BLaER1 (cell line): ENCODE results near the gene ADARB1.

Source experiments
- H3K27ac ChIP-seq: shearing (Covaris generic); formaldehyde crosslinking; 2 replicates; pipeline ENCODE4 v1.8.1; 2022
- H3K27me3 ChIP-seq: shearing (Covaris generic); formaldehyde crosslinking; 2 replicates; pipeline ENCODE4 v1.8.1; 2022
- H3K36me3 ChIP-seq: shearing (Covaris generic); formaldehyde crosslinking; 2 replicates; pipeline ENCODE4 v1.8.1; 2022
- H3K4me1 ChIP-seq: shearing (Covaris generic); formaldehyde crosslinking; 2 replicates; pipeline ENCODE4 v1.8.1; 2022
- H3K4me2 ChIP-seq: shearing (Covaris generic); formaldehyde crosslinking; 2 replicates; pipeline ENCODE4 v1.8.1; 2022
- H3K4me3 ChIP-seq: shearing (Covaris generic); formaldehyde crosslinking; 2 replicates; pipeline ENCODE4 v1.8.1; 2022
- H3K9ac ChIP-seq: shearing (Covaris generic); formaldehyde crosslinking; 2 replicates; pipeline ENCODE4 v1.8.1; 2022
- H3K9me3 ChIP-seq: shearing (Covaris generic); formaldehyde crosslinking; 2 replicates; pipeline ENCODE4 v1.8.1; 2022
- H4K20me1 ChIP-seq: shearing (Covaris generic); formaldehyde crosslinking; 2 replicates; pipeline ENCODE4 v1.8.1; 2022
- Cebpa-rat ChIP-seq: shearing (Covaris generic); IDR thresholded peaks from 2 replicates; pipeline ENCODE4 v1.8.1; 2022

ADARB1 gene

DNA sequence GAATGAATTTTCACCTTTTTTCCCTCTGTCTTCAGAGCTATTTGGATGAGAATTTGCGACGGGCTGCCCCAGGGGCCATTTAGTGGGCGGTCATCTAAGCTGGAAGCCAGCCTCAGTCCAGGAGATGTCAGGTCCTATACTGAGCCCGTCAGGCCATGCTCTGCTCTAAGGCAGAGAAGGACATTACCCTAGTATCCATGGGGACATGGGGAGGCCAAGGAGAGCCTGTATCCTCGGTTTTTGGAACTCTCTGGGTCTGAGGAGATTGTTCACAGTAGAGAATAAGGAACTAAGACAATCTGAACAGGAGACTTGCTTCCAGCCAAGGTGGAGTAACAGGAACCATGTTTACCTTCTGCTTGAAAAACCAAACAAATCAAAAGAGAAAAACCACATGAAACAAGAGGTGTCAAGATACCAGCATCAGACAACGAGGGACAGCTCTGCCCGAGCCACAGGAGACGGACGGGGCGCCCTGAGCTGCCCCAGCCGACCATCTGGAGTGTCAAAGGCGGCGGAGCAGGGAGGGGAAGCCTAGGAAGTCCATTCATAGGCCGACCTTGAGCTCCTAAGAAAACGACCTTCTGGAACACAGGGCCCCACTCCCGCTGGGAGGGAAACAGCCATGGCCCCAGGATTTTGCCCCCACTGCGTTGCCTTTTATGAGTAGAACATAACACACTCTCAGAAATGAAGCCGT, 20.0 kb upstream of the ADARB1 start:
- H3K9ac ChIP-seq = no peak overlapping the region
- no peaks in the 10 kb centered on the region for H4K20me1 ChIP-seq
- H3K4me2 ChIP-seq = peak overlapping the region; percentile 79
- H3K4me3 ChIP-seq = no peak overlapping the region
- peaks cover 39% of the 10 kb centered on the region for H3K4me1 ChIP-seq
- H3K27ac ChIP-seq = no peak overlapping the region
- no peak for TF ChIP-seq Cebpa-rat
- no peaks in the 10 kb centered on the region for H3K9me3 ChIP-seq
- no peaks in the 10 kb centered on the region for H3K27me3 ChIP-seq
- no peaks in the 10 kb centered on the region for H3K36me3 ChIP-seq

DNA sequence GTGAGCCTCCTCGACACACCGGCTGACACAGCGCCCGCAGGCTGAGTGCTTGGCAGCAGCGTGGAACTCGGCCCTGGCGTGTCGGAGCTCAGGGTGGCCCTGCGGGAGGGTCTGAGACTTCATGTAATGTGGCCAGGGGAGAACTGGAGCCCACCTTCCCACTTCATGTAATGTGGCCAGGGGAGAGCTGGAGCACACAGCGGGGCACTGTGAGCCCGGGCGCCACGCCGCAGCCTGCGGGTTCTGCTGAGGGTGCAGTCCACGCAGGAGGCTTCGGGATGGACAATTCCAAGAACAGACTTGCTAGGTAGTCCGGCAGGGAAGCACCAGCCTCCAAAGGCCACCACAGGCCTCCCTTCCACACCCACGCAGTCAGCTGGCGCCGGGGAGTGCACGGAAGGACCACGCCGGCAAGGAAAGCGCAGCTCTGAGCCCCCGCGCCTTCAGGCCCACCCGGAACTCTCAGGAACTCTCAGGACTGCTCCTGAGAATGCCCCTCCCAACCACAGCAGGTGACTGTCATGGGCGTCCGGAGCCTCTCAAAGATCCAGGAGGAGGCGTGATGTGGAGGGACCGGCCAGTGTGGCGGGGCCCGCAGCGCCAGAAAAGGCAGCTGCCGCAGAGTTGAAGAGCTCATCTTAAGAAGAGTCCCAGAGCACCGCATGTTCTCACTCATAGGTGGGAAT, 19.3 kb upstream of the ADARB1 start:
- Histone ChIP-seq H3K4me3 (no peak overlapping the region), H3K27me3 (no peaks in the 10 kb centered on the region), H3K36me3 (no peaks in the 10 kb centered on the region), H3K9ac (no peak overlapping the region), H3K27ac (no peak overlapping the region), H4K20me1 (no peaks in the 10 kb centered on the region), H3K4me2 (peak overlapping the region; percentile 79), H3K9me3 (no peaks in the 10 kb centered on the region), H3K4me1 (peaks cover 39% of the 10 kb centered on the region)
- no peak for TF ChIP-seq Cebpa-rat

DNA sequence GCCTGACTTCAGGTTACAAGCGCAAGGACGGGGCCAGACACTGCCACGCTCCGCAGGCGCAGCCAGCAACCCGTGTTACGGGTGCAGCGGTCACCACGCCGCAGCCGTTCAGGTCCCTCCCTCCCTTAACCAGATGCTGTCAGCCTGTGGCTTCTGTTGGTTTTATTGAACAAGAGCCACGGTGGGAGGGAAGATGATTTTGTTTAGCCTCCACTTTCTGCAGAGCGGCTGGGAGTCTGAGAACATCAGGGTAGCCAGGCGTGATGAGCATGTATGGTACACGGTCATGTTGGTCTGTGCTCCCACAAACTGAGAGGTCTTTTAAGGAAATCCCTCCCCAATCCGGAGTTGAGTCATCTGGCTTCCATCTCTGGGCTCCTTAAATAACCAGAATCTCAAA, 18.5 kb upstream of the ADARB1 start:
- peaks cover 39% of the 10 kb centered on the region for H3K4me1 ChIP-seq

DNA sequence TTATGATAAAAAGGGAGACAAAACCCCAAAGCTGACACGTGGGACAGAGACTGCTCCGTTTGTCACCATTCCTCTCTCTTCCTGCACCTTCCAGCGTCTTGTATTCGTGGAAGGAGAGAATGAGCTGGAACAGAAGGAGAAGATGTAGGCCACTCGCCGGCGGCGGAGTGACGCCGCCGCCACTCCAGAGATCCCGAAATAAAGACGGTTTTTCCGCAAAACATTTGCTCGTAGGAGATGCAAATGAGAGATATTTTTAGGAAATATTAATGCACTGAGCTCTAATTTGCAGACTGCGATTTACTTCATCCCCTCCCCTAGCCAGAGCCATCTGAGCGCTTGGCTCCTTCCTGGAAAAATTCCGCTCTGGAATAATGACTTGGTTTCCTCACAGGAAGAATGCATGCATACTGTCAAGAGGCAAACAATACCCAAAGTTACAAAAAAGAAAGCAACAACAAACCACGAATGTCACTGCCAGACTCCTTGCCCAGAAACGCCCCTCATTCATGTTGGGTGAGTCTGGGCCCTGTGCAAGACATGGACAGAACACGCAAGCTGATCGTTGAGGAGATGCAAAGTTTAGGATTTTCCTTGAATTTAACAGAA, 18.0 kb upstream of the ADARB1 start:
- H4K20me1 ChIP-seq = no peaks in the 10 kb centered on the region
- no peaks in the 10 kb centered on the region for H3K36me3 ChIP-seq
- H3K9ac ChIP-seq = no peak overlapping the region; the same call in none of the 2 replicates
- no peak for TF ChIP-seq Cebpa-rat
- peak overlapping the region; percentile 28; the same call in 1 of the 2 replicates for H3K27ac ChIP-seq
- H3K4me2 ChIP-seq = peak overlapping the region; percentile 79
- H3K9me3 ChIP-seq = no peaks in the 10 kb centered on the region
- H3K27me3 ChIP-seq = no peaks in the 10 kb centered on the region
- peaks cover 39% of the 10 kb centered on the region for H3K4me1 ChIP-seq
- H3K4me3 ChIP-seq = no peak overlapping the region

More for the DNA sequence above, 18.5 kb upstream of the ADARB1 start:
- peak overlapping the region; percentile 28; the same call in 1 of the 2 replicates for H3K27ac ChIP-seq
- no peaks in the 10 kb centered on the region for H3K27me3 ChIP-seq
- H3K4me2 ChIP-seq = peak overlapping the region; percentile 79
- TF ChIP-seq Cebpa-rat = no peak
- H3K36me3 ChIP-seq = no peaks in the 10 kb centered on the region
- no peaks in the 10 kb centered on the region for H4K20me1 ChIP-seq
- no peak overlapping the region for H3K4me3 ChIP-seq
- H3K9me3 ChIP-seq = no peaks in the 10 kb centered on the region
- no peak overlapping the region; the same call in 1 of the 2 replicates for H3K9ac ChIP-seq

DNA sequence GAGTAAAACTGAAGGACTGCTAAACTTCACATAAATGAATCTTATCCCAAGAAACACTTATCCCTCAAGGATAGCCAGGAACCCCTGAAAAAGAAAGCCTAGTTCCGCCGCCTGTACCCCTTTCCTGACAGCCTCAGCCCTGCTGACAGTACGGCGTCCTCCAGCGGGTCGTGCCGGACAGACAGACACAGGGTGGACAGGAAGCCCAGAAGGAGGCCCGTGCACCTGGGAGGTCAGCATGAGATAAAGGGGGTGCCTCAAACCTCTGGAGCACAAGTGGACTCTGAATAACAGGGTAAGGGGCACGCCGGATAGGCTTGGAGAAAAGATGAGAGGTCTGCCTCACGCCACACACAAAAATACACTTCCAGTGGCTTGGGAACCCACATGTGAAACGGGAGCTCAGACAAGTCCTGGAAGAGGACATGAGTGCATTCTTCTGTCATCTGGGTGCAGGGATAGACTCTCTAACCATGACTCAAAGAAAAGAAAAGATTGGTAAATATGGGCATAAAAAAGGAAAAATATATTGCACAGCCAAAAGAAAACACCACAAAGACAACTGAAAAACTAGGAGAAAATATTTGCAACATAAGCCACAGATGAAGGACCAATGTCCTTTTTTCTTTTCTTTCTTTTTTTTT, 17.3 kb upstream of the ADARB1 start:
- Histone ChIP-seq H3K4me1 (peaks cover 33% of the 10 kb centered on the region), H3K4me3 (no peak overlapping the region), H3K27me3 (no peaks in the 10 kb centered on the region), H3K9ac (no peak overlapping the region; the same call in 1 of the 2 replicates), H3K9me3 (no peaks in the 10 kb centered on the region), H3K36me3 (no peaks in the 10 kb centered on the region), H4K20me1 (no peaks in the 10 kb centered on the region), H3K4me2 (peak overlapping the region; percentile 79), H3K27ac (no peak overlapping the region)
- TF ChIP-seq Cebpa-rat = no peak

DNA sequence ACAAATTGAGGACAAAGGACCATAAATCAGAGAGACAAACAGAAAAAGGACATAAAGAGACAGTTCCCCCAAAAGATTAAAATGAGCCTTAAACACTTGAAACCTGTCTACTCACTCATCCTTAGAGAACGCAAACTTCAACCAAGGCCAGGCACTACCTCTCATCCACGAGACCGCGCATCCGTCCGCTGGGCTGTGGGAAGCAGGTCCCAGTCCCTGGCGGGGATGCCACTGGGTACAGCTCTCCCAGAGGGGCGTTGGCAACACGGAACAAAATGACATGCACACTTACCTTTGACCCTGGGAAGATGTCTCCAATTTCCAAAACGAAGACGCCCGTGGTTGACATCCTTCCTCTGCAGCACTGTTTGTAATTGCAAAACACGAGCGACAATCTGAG, 16.5 kb upstream of the ADARB1 start:
- Histone ChIP-seq H3K27me3 (no peaks in the 10 kb centered on the region), H3K27ac (no peak overlapping the region), H4K20me1 (no peaks in the 10 kb centered on the region), H3K36me3 (no peaks in the 10 kb centered on the region), H3K9ac (no peak overlapping the region), H3K4me2 (no peak overlapping the region), H3K9me3 (no peaks in the 10 kb centered on the region), H3K4me3 (no peak overlapping the region), H3K4me1 (peaks cover 32% of the 10 kb centered on the region)
- TF ChIP-seq Cebpa-rat = no peak

DNA sequence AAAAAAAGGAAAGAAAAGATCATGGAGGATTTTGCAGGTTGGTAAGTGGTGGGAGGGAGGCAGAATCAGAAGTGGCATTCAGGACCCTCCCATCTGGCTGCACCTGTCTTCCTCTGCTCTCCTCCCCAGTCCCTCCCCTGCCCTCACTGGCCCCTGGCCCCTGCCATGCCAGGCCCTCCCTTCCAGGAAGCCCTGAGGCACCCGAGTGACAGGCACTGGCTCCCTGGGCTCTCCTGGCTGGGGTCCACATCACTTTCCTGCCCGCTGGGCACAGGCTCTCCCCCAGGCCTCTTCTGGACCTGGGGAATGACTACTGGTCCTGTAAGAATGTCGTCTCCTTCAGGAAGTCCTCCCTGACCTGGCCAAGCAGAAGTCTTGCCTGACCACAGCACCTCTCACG, 15.3 kb upstream of the ADARB1 start:
- H3K9ac ChIP-seq = no peak overlapping the region
- H3K4me2 ChIP-seq = no peak overlapping the region
- H3K36me3 ChIP-seq = no peaks in the 10 kb centered on the region
- TF ChIP-seq Cebpa-rat = no peak
- no peak overlapping the region for H3K4me3 ChIP-seq
- H3K9me3 ChIP-seq = peaks cover 10% of the 10 kb centered on the region
- H3K27ac ChIP-seq = no peak overlapping the region
- H4K20me1 ChIP-seq = no peaks in the 10 kb centered on the region
- H3K4me1 ChIP-seq = peaks cover 37% of the 10 kb centered on the region
- H3K27me3 ChIP-seq = no peaks in the 10 kb centered on the region

DNA sequence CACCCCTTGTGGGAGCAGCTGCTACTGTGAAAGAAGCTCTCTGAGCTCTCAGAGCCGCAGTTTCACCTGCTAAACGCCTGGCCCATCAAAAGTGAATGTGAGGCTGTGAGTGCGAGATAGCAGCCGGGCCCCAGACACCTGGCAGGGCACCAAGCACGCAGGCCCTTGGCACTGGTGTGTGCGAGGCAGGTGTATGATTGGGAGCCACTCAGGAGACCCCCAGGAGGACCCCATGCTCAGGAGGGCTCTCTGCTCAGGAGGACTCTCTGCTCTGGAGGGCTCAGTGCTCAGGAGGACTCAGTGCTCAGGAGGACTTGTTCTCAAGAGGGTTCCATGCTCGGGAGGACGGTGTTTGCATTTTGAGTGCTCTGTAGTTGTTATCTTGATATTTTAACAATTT, 14.3 kb upstream of the ADARB1 start:
- no peak overlapping the region for H3K9ac ChIP-seq
- no peak overlapping the region for H3K27ac ChIP-seq
- H3K4me1 ChIP-seq = peaks cover 29% of the 10 kb centered on the region
- no peak overlapping the region for H3K4me2 ChIP-seq
- no peaks in the 10 kb centered on the region for H3K36me3 ChIP-seq
- H3K4me3 ChIP-seq = no peak overlapping the region
- peaks cover 10% of the 10 kb centered on the region for H3K9me3 ChIP-seq
- no peaks in the 10 kb centered on the region for H4K20me1 ChIP-seq
- no peaks in the 10 kb centered on the region for H3K27me3 ChIP-seq
- TF ChIP-seq Cebpa-rat = no peak

DNA sequence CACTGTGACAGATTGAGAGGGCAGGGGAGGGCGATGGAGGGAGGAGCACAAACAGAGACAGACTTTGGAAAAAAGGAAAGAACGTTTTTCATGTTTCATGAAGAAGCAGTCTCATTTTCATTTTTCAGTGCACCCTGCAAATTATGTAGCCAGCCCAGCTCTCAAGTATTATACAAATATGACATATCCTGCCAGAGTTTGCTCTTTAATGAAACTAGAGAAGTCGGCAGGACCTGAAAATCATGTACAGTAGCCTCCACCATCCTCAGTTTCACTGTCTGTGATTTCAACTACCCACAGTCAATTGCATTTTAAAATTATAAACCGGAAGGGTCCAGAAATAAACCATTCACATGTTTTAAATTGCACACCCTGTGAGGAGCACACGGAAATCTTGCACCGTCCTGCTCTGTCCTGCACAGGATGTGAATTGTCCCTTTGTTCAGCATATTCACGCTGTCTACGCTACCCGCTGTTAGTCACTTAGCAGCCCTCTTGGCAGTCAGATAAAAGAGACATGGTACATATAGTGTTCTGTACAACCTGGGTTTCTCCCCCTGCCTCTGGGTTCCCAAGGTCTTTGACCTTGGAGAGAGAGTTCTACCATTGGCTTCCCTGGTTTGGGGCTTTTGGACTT, 13.6 kb upstream of the ADARB1 start:
- Histone ChIP-seq H3K27ac (no peak overlapping the region), H3K27me3 (no peaks in the 10 kb centered on the region), H3K9me3 (peaks cover 10% of the 10 kb centered on the region), H3K4me2 (no peak overlapping the region), H4K20me1 (no peaks in the 10 kb centered on the region), H3K4me3 (no peak overlapping the region), H3K9ac (no peak overlapping the region), H3K36me3 (no peaks in the 10 kb centered on the region), H3K4me1 (peaks cover 22% of the 10 kb centered on the region)
- TF ChIP-seq Cebpa-rat = no peak
